MM.1S (cell line): ENCODE measurements around the gene EFR3B.
"Not testable (repeated sequence)": the region's sequence is repeated elsewhere in the genome, so short reads cannot be mapped to it uniquely, and the experiment has no call there.

Source experiments
- DNase-seq: peaks from one replicate; pipeline ENCODE4 v3.0.0-alpha.2; 2015
- H2AFZ ChIP-seq: fragments of 300-600 bp; sonication (generic); 2 replicates; pipeline ENCODE4 v1.6.0; 2016; ENCODE audit warnings: antibody characterized with exemption, low read length
- H3F3A ChIP-seq: fragments of 300-600 bp; sonication (generic); 2 replicates; pipeline ENCODE4 v1.6.1; 2016; ENCODE audit warnings: mild to moderate bottlenecking, antibody characterized with exemption, low read length, moderate library complexity, mixed read lengths; ENCODE audit not compliant: insufficient read depth
- H3K27ac ChIP-seq: fragments of 300-600 bp; sonication (generic); 2 replicates; pipeline ENCODE4 v1.5.1; 2016; ENCODE audit warnings: mild to moderate bottlenecking, low read length
- H3K27me3 ChIP-seq: fragments of 300-600 bp; sonication (generic); replicated peaks from 2 replicates; pipeline ENCODE4 v1.6.0; 2016; ENCODE audit warnings: low read length; ENCODE audit not compliant: insufficient read depth
- H3K36me3 ChIP-seq: fragments of 300-600 bp; sonication (generic); replicated peaks from 2 replicates; pipeline ENCODE4 v1.6.1; 2016; ENCODE audit warnings: mild to moderate bottlenecking, low read length, mixed read lengths; ENCODE audit not compliant: insufficient read depth
- H3K4me1 ChIP-seq: fragments of 300-600 bp; sonication (generic); 2 replicates; pipeline ENCODE4 v1.6.1; 2016; ENCODE audit warnings: low read length, mixed read lengths
- H3K4me2 ChIP-seq: fragments of 300-600 bp; sonication (generic); 2 replicates; pipeline ENCODE4 v1.6.0; 2016; ENCODE audit warnings: low read depth, low read length
- H3K4me3 ChIP-seq: fragments of 300-600 bp; sonication (generic); 2 replicates; pipeline ENCODE4 v1.5.1; 2016; ENCODE audit warnings: low read length, mixed read lengths
- H3K79me2 ChIP-seq: fragments of 300-600 bp; sonication (generic); 2 replicates; pipeline ENCODE4 v1.6.1; 2016; ENCODE audit warnings: mixed run types, low read length, mixed read lengths
- H3K9ac ChIP-seq: fragments of 300-600 bp; sonication (generic); 2 replicates; pipeline ENCODE4 v1.6.1; 2016; ENCODE audit warnings: low read length, mixed read lengths
- H3K9me2 ChIP-seq: fragments of 300-600 bp; sonication (generic); replicated peaks from 2 replicates; pipeline ENCODE4 v1.6.1; 2016; ENCODE audit warnings: mild to moderate bottlenecking, low read length, mixed read lengths; ENCODE audit not compliant: insufficient read depth
- H3K9me3 ChIP-seq: fragments of 300-600 bp; sonication (generic); replicated peaks from 2 replicates; pipeline ENCODE4 v1.6.1; 2016; ENCODE audit warnings: mild to moderate bottlenecking, low read length, mixed read lengths; ENCODE audit not compliant: insufficient read depth
- H4K20me1 ChIP-seq: fragments of 300-600 bp; sonication (generic); 2 replicates; pipeline ENCODE4 v1.6.1; 2016; ENCODE audit warnings: mild to moderate bottlenecking, low read length, moderate library complexity, mixed read lengths; ENCODE audit not compliant: insufficient read depth
- EZH2 ChIP-seq: fragments of 300-600 bp; sonication (generic); optimal IDR thresholded peaks from 2 replicates; pipeline ENCODE3; 2017; ENCODE audit warnings: low read depth, mild to moderate bottlenecking, antibody characterized with exemption, low read length, mixed read lengths
- EZH2phosphoT487 ChIP-seq: fragments of 300-600 bp; sonication (generic); IDR thresholded peaks from 2 replicates; pipeline ENCODE4 v1.6.1; 2018; ENCODE audit warnings: antibody characterized with exemption, low read length
- TF ChIP-seq, protein P1 (sequence below): fragments of 300-600 bp; sonication (generic); IDR thresholded peaks from 2 replicates; pipeline ENCODE4 v1.5.1; 2016; ENCODE audit warnings: antibody characterized with exemption, low read length, mixed read lengths

EFR3B gene

DNA sequence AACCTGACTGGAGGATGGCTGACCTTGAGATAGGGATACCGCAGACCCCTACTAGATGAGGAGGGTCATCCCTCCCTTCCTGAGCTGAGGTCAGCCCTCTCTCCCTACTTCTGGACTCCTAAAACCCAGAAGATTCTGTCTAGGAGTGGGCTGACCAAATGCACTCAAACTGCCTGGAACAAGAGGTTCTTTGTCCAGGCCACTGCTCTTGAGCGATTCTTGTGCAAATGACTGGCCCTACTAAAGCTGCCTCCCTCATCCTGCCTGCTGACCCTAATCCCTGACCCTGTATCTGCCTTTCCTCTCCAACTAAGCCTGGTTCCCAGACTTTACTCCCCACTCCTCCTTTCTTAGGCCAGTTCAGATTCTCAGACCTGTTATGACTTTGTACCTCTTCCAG, 56.2 kb downstream of the EFR3B start:
- Histone ChIP-seq H3F3A (no peaks in the 10 kb centered on the region), H3K4me1 (no peaks in the 10 kb centered on the region), H3K79me2 (no peaks in the 10 kb centered on the region), H3K27ac (no peak overlapping the region), H3K4me3 (no peak overlapping the region), H3K4me2 (no peak overlapping the region), H3K9me2 (no peaks in the 10 kb centered on the region), H3K27me3 (no peaks in the 10 kb centered on the region), H3K9ac (no peak overlapping the region), H3K36me3 (no peaks in the 10 kb centered on the region), H3K9me3 (no peaks in the 10 kb centered on the region), H2AFZ (no peak overlapping the region), H4K20me1 (no peaks in the 10 kb centered on the region)
- DNase-seq: no peak
- TF ChIP-seq, protein P1, sequence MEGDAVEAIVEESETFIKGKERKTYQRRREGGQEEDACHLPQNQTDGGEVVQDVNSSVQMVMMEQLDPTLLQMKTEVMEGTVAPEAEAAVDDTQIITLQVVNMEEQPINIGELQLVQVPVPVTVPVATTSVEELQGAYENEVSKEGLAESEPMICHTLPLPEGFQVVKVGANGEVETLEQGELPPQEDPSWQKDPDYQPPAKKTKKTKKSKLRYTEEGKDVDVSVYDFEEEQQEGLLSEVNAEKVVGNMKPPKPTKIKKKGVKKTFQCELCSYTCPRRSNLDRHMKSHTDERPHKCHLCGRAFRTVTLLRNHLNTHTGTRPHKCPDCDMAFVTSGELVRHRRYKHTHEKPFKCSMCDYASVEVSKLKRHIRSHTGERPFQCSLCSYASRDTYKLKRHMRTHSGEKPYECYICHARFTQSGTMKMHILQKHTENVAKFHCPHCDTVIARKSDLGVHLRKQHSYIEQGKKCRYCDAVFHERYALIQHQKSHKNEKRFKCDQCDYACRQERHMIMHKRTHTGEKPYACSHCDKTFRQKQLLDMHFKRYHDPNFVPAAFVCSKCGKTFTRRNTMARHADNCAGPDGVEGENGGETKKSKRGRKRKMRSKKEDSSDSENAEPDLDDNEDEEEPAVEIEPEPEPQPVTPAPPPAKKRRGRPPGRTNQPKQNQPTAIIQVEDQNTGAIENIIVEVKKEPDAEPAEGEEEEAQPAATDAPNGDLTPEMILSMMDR: no peak
- no peak for TF ChIP-seq EZH2phosphoT487
- TF ChIP-seq EZH2: no peak

DNA sequence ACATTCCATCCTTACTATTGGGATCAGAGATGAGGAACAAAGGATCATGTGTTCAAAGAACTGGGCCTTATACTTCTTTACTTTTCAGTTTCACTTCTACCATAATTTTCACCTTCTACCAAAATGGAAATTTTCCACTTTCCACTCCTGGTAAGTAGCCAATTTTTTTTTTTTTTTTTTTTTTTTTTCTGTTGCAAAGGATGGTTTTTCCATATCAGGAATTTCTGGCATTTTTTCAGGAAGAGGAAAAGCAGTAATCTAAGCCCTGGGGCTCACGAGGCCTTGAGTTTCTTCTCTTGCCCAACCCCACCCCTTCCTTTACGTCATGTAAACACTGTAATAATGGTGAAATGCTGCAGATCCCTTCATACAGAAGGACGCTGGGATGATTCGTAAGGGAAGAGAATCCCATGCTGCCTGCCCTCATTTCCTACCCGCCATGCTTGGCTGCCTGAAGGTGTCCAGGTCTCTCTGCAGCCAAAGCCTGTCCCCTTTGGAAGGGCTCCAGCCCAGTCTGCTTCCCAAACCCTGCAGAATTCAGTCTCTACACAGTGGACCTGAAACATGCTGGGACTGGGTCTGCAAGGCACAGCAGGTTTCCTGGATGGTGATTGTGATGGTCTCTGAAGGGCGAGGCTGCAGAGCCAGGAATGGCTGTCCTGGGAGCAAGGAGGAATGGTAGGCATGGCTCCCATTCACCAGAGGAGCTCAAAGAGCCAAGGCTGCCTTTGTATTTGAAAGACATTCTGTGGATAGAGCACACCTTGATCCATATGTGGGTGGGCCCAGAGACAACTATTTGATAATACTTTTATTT, 57.0 kb downstream of the EFR3B start:
- Histone ChIP-seq H3K9ac (no peak overlapping the region), H3K4me3 (no peak overlapping the region), H3K27me3 (no peaks in the 10 kb centered on the region), H3K27ac (no peak overlapping the region), H3F3A (no peaks in the 10 kb centered on the region), H4K20me1 (no peaks in the 10 kb centered on the region), H3K4me1 (no peaks in the 10 kb centered on the region), H3K9me3 (no peaks in the 10 kb centered on the region), H3K79me2 (no peaks in the 10 kb centered on the region), H3K9me2 (no peaks in the 10 kb centered on the region), H3K4me2 (no peak overlapping the region), H3K36me3 (no peaks in the 10 kb centered on the region), H2AFZ (no peak overlapping the region)
- TF ChIP-seq EZH2phosphoT487 (no peak), EZH2 (no peak)
- TF ChIP-seq, protein P1: no peak
- DNase-seq: no peak

DNA sequence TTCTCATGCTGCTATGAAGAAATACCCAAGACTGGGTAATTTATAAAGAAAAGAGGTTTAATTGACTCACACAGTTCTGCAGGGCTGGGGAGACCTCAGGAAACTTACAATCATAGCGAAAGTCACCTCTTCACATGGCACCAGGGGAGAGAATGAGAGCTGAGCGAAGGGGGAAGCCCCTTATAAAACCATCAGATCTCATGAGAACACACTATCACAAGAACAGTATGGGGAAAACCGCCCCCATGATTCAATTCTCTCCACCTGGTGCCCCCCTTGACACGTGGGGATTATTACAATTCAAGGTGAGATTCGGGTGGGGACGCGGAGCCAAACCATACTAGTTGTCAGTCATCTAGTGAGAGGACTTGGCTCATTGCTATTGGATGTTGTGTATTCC, 60.5 kb downstream of the EFR3B start:
- not testable (repeated sequence) for H3K79me2 ChIP-seq, H3K9me3 ChIP-seq, H3K4me2 ChIP-seq, H3K9ac ChIP-seq, H3K4me1 ChIP-seq, H4K20me1 ChIP-seq, DNase-seq, H3K27me3 ChIP-seq, H3K9me2 ChIP-seq, H3K36me3 ChIP-seq, H3K27ac ChIP-seq, H2AFZ ChIP-seq, H3F3A ChIP-seq, H3K4me3 ChIP-seq

DNA sequence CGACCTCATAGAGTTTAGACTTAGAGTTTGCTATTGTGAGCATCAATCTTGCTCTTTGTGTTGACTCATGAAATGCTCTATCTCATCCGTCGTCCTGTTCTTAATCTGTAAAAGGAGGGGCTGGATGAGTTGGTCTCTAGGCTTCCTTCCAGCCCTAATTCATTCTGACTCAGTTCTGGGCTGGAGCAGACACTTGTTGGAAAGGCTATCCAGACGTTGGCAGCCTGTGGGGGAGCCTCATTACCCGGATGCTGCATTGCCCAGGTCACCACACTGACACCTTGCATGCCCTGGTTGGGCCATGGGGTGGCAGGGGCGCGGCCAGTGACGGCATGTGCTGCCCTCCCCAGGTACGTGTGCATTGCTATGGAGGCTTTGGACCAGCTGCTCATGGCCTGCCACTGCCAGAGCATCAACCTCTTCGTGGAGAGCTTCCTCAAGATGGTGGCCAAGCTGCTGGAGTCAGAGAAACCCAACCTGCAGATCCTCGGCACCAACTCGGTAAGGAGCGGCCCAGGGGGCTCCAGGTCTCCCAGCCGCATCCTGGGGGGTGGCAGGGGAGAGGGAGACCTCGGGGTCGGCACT, 61.5 kb downstream of the EFR3B start:
- Histone ChIP-seq H3K79me2 (no peaks in the 10 kb centered on the region), H3K27me3 (no peaks in the 10 kb centered on the region), H3K9me3 (no peaks in the 10 kb centered on the region), H3F3A (no peaks in the 10 kb centered on the region), H2AFZ (no peak overlapping the region), H3K4me2 (no peak overlapping the region), H4K20me1 (no peaks in the 10 kb centered on the region), H3K4me3 (no peak overlapping the region), H3K9ac (no peak overlapping the region), H3K27ac (no peak overlapping the region), H3K36me3 (no peaks in the 10 kb centered on the region), H3K9me2 (no peaks in the 10 kb centered on the region), H3K4me1 (no peaks in the 10 kb centered on the region)
- no peak for TF ChIP-seq EZH2
- TF ChIP-seq, protein P1: no peak
- no peak for TF ChIP-seq EZH2phosphoT487
- no peak for DNase-seq
